ENCODE measurements around the gene CADPS. TPM values are rescaled to one million over a fixed set of nuclear protein-coding genes. Genes with fewer than 3 reads are reported as not detected.

CADPS gene
- total and polyA plus RNA-seq, 8 donors: 0.50 to 2.9 (median 2.2) TPM

DNA sequence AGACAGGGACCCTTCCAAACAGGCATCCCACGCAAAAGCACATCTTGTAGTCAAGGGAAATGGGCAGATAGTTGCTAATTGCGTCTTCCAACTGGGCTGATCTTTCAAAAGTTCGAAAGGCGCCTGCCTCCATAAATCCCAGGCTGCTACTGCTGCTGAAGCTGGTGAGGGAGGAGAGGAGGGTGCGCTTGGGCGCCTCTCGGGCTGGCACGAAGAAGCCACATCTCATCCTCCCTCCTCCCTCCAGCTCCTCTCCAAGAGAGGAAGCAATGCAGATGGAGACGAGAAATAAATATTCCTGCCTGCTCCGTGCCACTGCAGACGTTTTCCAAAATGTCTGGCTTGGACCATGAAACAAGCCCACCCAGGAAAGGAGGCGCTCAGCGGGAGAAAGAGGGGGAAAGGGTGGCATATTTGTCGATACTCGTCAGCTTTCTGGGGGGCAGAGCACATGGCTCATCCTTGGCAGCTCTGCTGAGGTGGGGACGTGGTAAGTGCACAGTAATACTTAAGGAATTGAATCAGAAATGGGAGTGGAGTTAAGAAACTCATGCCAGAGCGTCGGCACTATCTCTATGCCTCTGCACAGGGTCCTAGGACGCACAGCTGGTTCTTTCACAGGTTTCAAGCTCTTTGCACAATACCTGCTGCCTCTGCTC lies 413.0 kb downstream of the CADPS start:
- Histone ChIP-seq H3K36me3 (no peaks in the 10 kb centered on the region), H3K9me3 (no peaks in the 10 kb centered on the region), H3K27me3 (no peaks in the 10 kb centered on the region), H3K4me1 (no peaks in the 10 kb centered on the region), H3K27ac (no peak overlapping the region), H3K4me3 (no peak overlapping the region)
- intact Hi-C loops (cut with DNase I): no loop called here
- TF ChIP-seq, protein P1, sequence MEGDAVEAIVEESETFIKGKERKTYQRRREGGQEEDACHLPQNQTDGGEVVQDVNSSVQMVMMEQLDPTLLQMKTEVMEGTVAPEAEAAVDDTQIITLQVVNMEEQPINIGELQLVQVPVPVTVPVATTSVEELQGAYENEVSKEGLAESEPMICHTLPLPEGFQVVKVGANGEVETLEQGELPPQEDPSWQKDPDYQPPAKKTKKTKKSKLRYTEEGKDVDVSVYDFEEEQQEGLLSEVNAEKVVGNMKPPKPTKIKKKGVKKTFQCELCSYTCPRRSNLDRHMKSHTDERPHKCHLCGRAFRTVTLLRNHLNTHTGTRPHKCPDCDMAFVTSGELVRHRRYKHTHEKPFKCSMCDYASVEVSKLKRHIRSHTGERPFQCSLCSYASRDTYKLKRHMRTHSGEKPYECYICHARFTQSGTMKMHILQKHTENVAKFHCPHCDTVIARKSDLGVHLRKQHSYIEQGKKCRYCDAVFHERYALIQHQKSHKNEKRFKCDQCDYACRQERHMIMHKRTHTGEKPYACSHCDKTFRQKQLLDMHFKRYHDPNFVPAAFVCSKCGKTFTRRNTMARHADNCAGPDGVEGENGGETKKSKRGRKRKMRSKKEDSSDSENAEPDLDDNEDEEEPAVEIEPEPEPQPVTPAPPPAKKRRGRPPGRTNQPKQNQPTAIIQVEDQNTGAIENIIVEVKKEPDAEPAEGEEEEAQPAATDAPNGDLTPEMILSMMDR (IDR thresholded peaks at IDR 0.05): no peak
- ATAC-seq (no peak), DNase-seq (no peak)

GRCh38 chr3:62454916-62455315 lies 420.3 kb downstream of the CADPS start:
- TF ChIP-seq, protein P1 (IDR thresholded peaks at IDR 0.05): no peak
- intact Hi-C loops (cut with DNase I): no loop called here
- H3K4me1 ChIP-seq: no peaks in the 10 kb centered on the region
- H3K4me3 ChIP-seq: no peak overlapping the region
- no peak overlapping the region for H3K27ac ChIP-seq
- no peaks in the 10 kb centered on the region for H3K9me3 ChIP-seq
- H3K36me3 ChIP-seq: no peaks in the 10 kb centered on the region
- H3K27me3 ChIP-seq: no peaks in the 10 kb centered on the region
- DNase-seq (no peak), ATAC-seq (no peak)

- no peaks in the 10 kb centered on the region for H3K9me3 ChIP-seq
- no peak for ATAC-seq
- intact Hi-C loops (cut with DNase I): no loop called here
- no peak for DNase-seq
- TF ChIP-seq, protein P1 (IDR thresholded peaks at IDR 0.05): no peak
- no peaks in the 10 kb centered on the region for H3K36me3 ChIP-seq
- no peaks in the 10 kb centered on the region for H3K4me1 ChIP-seq
- H3K4me3 ChIP-seq: no peak overlapping the region
- no peak overlapping the region for H3K27ac ChIP-seq
- no peaks in the 10 kb centered on the region for H3K27me3 ChIP-seq
Measured at GRCh38 chr3:62453448-62453847, 421.8 kb downstream of the CADPS start.

- intact Hi-C loops (cut with DNase I): no loop called here
- no peak overlapping the region for H3K27ac ChIP-seq
- no peaks in the 10 kb centered on the region for H3K36me3 ChIP-seq
- H3K4me3 ChIP-seq: no peak overlapping the region
- no peak for DNase-seq
- H3K4me1 ChIP-seq: no peaks in the 10 kb centered on the region
- no peaks in the 10 kb centered on the region for H3K9me3 ChIP-seq
- H3K27me3 ChIP-seq: no peaks in the 10 kb centered on the region
- TF ChIP-seq, protein P1 (IDR thresholded peaks at IDR 0.05): no peak
- ATAC-seq: no peak
Measured at GRCh38 chr3:62451211-62451887, 423.9 kb downstream of the CADPS start.

DNA sequence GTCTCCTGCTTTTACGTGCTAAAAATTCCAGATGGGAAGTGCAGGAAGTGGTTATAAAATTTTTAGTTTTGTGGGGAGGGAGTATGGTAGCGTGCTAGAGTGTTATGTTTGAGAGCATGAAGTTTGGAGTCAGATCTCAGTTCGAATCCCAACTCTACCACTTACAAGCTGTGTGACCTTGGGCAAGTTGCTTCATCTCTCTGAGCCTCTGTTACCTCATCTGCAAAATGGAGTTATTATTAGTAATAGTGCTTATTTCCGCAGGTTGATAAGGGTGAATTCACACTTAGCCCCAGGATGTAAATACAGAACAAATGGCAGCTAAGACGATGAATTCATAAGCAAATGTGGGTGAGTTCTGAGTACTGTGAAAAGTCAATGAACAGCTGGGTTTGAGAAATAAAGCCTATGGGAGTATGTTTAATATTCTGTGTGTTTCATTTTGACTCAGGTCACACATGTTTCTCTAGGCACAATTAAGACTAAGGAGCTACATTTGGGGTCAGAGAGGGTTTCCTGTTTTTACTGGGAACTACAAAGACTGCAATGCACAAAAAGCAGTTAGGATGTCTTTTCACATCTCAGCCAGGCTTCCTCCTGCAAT lies 428.8 kb downstream of the CADPS start:
- no peaks in the 10 kb centered on the region for H3K36me3 ChIP-seq
- H3K9me3 ChIP-seq: no peaks in the 10 kb centered on the region
- TF ChIP-seq, protein P1 (IDR thresholded peaks at IDR 0.05): no peak
- no peaks in the 10 kb centered on the region for H3K4me1 ChIP-seq
- H3K27me3 ChIP-seq: no peaks in the 10 kb centered on the region
- intact Hi-C loops (cut with DNase I): no loop called here
- no peak overlapping the region for H3K4me3 ChIP-seq
- DNase-seq (no peak), ATAC-seq (no peak)
- no peak overlapping the region for H3K27ac ChIP-seq

Data from left lung (tissue), 10 donors.